Stimulated activated naive CD4-positive, alpha-beta T cell (primary cell): ENCODE measurements around the gene HMX1.

Experiments used
- DNase-seq, 6 experiments: peaks; one replicate each; lab custom pipeline; 2025; lab: John Stamatoyannopoulos, UW

Gene HMX1

DNA sequence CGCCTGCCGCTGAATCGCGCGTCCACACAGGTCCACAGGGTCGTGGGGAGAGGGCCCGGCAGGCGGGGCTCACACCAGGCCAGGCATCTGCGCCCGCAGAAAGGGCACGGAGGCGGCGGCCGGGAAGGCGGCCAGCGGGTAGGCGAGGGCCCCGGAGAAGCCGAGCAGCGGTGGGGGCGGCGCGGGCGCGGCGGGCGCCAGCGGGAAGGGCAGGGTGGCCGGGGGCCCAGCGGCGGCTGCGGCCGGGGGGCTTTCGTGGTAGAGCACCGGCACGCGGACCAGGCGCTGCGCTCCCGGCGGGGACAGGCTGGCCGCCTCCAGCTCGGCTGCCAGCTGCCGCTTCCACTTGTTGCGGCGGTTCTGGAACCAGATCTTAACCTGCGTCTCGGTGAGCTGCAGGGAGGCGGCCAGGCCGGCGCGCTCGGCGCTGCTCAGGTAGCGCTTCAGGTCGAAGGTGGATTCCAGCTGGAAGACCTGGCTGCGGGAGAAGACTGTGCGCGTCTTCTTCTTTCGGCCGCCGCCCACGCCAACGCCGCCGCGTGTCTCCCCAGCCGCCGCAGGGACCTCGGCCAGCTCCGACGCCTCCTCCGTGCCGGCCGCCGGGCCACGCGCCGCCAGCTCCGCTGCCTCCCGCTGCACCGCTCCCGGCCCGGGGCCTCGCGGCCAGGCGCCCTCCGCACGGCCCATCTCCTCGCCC is 3.9 kb downstream of the HMX1 start:
- no peak for DNase-seq

DNA sequence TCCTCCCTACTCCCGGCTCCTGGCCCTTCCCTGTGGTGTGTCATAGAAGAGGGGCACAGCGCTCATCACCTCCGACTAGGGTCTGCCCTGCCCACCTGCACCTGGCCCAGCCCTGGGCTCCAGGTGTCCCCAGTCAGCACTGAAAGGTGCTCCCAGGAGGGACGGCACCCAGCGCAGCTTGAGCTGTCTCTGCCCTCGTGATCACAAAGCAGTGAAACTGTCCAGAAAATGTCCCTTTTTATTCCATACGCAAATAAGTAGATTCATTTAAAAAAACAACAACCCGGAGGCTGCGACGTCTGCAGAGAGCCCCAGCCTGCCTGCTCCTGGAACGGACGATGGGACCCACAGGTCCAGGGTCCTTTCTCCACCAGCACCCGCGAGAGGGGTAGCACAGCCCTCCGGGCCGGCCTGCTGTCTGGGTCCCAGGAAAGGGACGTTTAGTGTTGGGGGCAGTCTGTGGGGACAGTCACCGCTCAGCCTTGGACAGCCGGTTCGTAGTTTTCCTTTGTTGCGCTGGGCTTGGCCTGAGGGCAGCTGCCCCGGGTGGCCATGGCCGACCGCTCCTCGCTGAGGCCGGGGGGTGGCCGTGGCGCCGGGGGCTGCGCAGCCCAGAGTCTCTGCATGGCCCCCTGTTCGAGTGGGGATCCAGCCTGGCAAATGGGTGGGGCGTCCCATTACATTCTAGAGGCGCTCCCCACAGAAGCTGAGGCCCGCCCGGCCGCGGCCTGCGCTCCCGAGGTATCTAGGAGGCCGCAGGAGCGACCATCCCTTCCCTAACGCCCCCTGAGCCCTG is 4.6 kb downstream of the HMX1 start:
- no peak for DNase-seq

DNA sequence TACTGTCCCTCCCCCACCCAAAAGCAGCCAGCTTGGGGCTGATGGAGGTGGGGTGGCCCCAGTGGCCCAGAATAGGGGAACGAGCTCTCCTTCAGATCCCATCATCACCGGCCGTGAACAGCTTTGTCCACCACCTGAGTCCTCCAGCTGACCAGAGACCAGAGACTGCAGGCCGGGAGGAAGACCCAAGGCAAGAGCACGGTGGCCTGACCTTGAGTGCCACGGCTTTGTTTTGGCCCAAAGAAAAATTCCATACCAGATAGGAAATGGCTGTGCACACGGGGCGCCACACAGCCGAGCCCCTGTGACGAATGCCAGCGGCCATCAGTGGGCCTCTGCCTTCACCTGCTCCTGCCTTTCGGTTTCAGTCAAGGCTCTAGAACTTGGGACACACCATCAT is 5.2 kb downstream of the HMX1 start:
- DNase-seq: no peak

DNA sequence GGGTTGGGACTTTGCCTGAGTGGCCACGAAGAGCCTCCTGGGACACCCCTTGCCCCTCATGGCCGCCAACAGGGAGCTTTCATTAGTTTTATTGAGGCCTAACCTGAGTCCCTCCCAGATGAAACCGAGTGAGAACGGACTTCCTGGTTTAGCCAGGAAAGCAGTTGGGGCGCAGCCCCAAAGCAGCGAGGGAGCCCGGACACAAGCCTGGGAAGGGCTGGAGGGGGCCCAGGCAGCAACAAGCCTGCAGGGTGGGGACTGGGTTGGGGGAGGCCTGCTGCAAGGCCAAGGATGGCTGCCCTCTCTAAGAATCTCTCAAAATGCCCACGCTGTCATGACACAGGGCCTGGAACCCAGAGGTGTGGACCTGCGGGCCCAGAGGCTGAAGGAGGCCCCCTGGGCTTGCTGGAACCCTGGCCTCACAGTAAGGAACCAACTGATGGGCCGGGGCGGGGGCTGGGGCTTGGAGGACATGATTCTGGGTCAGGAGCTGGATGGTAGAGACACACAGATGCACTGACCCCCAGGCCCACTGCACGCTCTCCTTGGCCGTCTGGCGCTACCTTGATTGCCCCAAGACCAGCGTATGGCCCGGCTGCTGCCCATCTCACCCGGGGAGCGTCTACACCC is 5.8 kb downstream of the HMX1 start:
- DNase-seq: no peak

DNA sequence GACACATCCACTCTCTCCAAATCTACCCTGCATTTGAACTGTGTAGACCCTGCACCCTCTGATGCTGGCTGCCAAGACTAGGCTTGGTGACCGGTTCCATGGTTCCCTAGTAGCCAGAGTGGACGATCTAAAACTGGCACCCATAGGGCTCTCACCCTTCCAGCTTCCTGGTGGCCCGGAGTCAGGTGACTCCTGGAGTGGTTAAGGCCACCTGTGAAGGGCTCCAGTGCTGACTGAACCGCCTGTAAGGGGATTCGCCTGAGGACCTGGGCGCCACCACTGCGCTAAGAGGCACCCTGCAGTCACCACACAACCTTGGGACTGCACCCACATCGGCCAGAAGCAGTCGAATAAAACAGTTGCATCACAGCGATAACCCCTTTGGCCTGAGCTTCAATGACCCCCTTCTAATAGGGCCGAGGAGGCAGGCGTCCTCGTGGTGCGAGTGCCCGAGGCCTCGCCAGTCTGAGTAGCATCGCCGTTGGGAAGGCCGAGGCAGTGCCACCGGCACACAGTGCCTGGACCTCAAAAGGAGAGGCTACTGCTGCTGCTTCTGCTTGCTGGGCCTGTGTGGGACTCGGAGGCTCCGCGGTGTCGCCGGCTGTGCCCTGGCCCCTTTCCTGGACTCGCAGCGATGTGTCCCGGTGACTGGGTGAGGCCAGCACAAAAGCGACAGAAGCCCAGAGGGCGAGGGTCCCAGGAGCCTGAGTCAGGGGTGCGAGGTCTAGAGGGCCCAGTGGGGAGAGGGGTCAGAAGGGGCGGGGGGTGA is 6.5 kb downstream of the HMX1 start:
- no peak for DNase-seq

DNA sequence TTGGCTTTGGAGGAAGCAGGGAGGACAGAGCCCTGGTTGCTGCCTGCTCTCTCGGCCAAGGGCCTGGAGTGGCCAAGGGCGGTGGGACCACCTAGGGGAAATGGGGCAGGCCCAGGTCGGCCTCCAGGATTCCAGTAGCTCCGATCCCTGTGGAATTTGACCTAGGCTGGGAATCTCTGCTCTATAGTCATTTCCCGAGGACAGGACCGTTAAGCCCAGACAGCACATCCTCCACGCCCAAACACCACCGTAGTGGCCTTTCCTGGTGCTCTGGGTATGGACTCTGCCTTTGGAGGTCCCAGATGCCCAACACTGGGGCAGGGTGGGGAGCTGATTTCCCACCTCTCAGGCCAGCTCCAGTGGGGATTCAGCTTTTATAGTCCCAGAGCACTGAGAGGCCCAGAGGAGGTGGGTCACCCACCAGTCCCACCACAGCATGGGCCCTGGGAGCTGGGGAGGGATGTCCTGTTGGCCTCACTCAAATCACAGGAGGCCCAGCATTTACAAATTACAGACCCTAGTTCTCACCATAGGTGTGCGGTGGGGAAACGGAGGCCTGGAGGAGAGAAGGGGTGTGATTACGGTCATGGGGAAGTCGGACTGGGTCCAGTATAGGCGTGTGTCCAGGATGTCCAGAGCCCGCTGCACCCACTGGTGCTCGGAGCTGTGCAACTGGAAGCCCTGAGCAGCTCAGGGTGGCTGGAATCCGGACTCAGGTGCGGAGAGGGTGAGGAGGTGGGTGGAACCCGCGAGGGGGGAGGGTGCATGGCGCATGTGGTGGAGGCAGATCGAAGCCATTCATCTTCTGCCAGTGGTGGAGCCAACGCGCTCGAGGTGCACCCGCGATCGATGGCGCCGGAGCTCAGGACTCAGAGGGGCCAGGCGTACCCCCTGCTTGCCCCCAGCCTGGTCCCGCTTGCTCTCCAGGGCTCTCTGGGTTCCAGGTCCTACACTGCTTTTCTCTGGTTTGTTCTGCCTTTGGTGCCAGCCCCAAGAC is 7.7 kb downstream of the HMX1 start:
- no peak for DNase-seq

DNA sequence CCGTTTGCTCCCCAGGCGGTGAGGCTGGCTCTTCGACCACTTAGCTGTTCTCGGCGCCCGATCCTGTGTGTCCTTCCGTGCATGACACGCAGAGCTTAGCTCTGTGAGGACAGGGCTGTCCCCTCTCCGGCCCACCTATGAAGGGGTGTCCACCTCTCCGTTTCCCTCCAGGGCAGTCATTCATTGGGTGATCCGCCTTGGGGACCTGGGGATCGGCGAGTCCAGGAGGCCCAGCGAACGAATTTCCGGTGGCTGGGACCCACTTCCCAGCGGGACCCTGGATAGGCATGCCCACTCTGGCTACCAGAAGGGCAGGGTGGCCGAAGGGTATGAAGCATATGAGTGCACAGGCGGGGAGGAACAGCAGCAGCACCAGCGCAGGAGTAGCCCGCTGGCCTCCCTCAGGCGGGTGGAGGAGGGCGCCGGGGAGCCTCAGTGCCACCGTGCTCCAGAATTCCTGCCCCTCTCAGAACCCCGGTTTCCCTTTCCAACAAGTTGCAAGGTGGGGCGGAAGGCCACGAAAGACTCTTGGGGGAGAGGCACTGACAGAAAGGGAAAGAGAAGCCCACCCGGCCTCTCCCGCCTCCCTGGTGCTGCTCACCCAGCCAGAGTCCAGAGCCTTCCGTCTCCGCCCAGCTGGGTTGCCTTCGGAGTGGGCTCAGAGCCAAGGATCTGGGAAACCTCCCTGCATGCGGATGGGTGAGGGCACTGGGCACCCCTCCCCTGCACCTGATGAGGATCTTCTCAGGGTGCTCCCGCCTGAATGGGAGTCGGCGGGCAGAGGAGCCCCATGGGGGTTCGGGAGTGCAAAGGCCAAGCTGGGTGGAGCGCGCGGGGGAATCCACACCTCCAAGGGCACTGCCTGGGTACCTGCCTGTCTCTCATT is 8.6 kb downstream of the HMX1 start:
- no peak for DNase-seq

DNA sequence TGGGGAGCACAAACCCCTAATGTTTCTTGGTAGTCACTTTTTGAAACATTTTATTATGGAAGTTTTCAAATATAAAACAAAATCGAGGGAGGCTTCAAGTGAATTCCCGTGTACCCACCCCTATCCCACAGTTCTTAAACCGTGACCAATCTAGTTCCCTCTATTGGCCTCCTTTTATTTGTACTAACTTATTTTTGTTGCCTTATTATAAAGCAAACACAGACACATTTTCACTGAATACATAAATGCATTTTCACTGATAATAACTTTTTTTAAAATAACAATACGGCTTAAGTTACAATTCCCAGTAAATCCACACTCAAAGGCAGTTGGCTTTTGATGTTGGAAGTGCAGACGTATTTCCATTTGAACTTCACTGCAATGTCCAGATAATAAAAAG is 9.3 kb downstream of the HMX1 start:
- DNase-seq: no peak

DNA sequence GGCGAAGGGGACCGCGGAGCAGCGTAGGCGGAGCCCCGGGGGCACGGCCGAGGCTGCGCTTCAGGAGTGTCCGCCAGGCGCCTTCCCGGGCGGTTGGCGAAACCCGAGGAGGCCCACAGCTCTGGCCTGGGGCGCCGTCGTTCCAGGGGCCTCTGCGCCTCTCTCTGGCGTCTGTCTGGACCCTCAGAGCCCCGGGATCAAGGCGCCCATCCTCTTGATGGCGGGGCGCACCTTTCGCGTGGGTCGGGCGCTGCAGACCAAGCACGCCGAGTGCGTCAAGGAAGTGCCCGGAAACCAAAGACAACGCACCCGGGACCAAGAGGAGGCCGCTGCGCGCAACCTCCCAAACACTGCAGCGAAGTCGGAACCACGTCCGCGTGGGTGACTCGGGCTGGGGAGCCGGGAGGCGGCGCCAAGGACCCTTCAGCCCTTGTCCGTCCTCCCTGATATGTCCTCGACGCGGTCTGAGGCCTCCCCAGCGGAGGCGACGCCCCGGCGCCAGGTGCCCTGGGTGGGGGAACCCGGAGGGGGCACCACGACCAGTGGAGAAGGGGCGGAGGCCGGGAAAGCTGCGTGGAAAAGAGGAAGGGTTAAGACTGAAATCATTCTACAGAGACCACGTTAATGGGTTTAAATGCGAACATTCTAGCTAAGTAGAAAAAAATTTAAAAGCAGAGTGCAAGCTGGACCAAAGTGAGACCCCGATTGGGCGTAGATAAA is 9.9 kb downstream of the HMX1 start:
- no peak for DNase-seq

DNA sequence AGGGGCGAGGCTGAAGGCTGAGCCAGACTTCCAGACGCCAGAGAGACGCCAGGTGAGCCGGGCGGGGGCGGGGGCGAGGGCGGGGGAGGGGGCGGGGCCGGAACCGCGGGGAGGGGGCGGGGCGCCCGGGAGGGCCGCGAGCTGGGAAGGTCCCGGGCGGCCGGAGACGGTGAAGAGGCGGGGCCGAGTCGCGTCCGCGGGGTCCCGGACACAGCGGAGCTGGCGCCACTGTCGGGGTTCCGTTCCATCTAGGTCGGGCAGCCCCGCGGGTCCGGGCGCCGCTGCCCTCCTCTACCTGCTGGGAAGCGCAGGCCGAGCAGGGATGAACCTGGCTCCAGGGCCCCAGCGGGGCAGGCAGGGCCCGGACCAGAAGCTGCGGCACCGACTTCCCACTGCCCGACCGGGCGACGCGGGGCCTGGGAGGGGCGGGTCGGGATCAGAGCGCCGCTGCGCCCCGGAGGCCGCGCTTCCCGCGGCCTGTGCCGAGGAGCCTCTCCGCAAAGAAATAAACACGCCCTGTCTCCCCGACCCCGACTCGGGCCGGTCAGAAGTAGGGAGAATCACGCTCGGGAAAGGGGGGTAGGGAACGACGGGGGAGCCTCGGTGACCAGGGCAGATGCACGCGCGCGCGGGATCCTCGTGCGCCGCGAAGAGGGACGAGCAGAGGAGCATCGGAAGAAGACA is 10.6 kb downstream of the HMX1 start:
- no peak for DNase-seq

DNA sequence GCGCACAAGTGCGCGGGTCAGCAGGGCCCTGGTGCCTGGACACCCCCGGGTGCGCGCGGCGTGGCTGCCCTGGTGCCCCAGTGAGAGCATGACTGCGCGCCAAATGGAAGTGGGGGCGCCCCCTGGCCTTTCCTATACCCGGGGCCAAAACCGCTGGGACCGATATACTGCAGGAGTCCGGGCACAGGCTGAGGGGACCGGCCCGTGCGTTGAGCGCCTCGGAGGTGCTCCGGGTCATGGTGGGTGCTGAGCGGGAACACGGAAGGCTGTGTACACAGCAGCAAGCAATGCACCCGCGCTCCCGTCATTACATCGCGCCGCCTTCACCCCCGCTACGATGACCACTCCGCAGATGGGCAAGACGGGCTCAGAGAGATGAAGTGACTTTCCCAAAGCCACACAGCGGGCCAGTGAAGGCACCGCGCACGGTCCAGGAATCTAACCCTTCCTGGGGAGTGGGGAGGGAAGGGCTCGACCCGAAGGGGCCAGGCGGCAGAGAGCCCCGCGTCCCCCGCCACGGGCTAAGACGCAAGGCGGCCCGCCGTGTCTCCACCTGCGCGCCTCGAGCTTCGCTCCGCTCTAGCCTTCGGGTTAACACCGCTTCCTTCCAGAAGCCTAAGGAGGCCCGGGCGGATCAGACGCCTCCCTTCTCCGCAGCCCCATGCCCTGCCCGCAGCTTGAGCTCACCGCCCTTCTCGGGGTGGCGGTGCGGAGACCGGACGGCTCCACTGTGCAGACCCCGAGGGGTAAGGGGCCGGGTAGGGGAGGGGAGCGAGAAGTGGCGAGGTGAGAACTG is 11.3 kb downstream of the HMX1 start:
- DNase-seq: no peak

DNA sequence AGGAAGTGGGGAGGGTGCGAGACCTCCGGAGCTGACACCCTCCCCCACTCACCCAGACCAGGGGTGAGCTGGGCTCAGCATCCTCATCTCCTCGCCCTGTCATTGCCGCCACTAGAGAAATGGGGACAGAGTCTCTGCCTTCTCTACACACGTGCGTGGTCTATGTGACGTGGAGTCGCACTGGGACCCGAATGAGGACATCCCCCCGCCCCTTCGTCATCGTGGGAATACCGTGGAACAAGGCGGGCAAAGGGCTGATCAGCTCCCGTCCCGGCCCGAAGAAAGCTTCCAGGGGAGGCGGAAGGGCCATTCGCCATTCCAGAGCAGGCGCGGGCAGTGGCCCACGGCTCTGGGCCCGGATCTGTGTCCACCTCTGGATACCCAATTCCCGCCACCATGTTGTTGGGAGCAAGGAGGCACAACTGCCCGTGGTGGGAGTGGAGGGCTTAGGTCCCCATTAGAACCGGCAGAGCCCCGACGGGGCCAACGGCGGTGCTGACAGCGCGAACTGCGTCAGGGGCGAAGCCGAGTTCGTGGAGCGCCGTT is 12.0 kb downstream of the HMX1 start:
- no peak for DNase-seq

DNA sequence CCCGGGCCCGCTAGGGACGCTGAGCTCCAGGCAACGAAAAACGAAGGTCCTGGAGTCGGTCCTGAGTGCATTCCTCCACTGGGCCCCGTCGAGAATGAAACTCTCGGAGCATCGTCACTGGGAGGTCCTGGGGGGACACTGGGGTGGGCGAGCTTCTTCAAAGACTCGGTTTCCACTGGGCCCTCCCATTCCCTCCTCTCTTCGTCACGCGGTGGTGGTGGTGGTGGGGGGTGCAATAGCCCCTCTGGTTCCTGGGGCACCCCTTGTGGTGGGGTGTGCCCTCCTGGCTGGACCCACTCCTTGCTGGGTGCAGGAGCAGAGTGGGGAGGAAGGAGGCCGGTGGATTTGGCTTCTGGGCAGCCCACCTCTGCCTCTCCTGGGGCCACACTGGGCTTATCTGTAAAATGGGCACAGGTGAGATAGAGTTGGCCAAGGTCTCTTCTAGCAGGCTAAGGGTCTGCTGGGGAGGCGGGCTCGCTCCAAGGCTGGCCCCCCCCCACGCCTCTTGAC is 12.9 kb downstream of the HMX1 start:
- no peak for DNase-seq

DNA sequence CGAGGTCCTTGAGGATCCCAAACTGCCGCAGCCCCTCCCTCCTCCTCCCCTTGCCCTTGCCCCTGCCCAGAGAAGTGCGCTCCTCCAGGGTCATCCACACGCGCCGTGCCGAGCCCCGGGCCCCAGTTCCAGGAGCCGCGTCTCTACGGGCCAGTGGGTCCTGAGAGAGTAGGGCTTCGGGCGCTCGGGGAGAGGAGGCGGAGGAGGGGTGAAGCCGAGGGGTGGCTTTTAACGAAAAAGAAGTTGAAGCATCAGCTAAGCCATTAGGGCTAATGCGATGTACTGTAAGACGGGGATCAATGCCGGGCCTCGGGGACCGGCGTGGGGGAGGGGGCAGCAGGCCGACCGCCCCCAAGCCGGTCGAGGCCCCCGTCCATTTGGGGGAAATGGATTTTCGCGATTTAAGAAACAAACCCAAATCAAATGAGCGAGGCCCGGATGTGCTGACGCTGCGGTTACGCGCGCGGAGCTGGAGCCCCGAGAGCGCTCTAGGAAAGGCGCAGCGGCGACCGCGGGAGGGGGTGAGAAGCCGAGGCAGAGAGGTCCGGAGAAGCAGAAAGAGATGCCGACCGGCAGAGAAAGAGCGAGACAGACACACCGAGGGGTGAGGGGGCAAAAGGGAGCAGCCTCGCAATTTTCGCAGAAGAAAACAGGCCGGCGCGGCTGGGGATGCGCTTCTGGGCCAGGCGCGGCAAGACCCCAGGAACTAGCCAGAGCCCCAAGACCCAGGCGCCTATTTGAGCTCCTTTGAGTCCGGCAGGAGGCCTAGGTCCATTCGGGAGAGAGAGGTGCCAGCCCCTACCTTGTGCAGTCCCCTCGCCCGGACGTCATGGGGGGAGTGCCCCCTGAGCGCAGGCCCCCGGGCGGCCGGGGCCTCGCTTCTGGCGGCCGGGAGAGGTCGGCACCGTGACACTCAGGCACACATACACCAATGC is 13.6 kb downstream of the HMX1 start:
- DNase-seq: no peak

DNA sequence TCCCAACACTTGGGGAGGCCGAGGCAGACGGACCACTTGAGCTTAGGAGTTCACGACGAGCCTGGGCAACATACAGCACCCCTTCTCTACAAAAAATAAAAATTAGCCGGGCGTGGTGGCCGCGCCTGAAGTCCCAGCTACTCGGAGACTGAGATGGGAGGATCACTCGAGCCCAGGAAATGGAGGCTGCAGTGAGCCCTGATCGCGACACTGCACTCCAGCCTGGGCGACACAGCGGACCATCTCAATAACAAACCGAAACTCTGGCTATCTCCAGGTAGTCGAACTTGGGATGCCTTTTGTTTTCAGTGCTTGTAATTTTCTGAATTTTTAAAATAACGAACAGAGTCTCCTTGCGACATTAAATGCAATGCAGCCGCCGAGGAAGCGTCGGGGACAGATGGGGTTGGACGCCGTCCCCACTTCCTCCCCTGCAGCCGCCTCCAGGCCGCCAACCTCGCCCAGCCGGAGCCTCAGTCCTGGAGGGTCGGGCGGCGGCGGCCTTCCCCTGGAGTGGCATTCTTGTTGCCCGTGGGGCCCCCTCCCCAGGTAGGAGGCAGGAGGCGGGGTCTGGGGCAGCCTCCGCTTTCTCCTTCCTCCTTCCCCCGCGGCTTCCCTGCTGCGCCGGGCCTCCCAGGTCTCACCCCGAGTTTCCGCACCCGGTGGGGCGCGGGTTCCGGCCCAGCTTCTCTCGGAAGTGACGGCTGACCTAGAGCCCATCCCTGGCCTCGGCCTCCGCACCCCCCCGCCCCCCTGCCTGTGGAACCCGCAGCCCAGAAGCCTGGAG is 14.6 kb downstream of the HMX1 start:
- no peak for DNase-seq

DNA sequence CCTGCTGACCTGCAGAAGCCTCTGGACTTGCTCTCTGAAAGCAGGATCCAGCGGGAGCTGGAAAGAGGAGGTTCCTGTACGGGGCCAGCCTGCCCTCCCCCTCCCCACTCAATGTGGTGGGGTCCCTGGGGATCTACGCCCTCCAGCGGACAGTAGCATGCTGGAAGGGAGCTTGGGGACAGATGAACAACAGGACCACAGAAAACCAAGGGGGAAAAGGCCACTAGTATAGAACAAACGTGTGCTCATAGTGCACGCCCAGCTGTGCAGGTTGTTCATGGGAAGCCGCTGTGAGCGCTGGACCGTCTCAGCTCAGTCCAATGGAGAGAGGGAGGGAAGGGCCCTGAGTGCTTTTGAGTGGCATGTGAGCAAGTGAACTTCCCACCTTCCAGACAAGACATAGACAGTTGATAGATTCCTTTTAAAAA is 15.8 kb downstream of the HMX1 start:
- DNase-seq: no peak
